Heart left ventricle (tissue), 13 donors: ENCODE data around the gene MICAL3.

Source experiments
- POLR2A ChIP-seq, 2 donors: fragments of 450-650 bp; IDR thresholded peaks; one replicate each; pipeline ENCODE4 v1.6.1; 2017; ENCODE audit warnings: antibody characterized with exemption in 2 of 2, mild to moderate bottlenecking in 2 of 2, moderate library complexity in 2 of 2
- TF ChIP-seq, protein P1 (sequence below), 12 donors: fragments of 200-600 bp; sonication (generic) in 4 of 12; IDR thresholded peaks; one replicate each; pipeline versions ENCODE4 v1.5.0 to v1.8.0; 2018 to 2022; ENCODE audit warnings: antibody characterized with exemption in 12 of 12, mild to moderate bottlenecking in 5 of 12
- donor health status: ischemic (EF 13 %, LVEDD 7.1; RV severe dilation, severe dysfunction).
- donor health status: DM: no; HTN: yes; CAD: no.
- donor health status: DM: no; HTN: no; CAD: no.
- donor health status: ischemic (EF 25% LVEDD 6.9; RV normal size, moderate dysfunction).
- donor health status: ischemic (EF 25% LVEDD 5.7; RV mildly dilated, moderate dysfunction).
- donor health status: ischemic (EF 35%, LVEDD 5.7; RV mildly dilated, moderate dysfunction).
- donor health status: nonischemic (EF 11% LVEDD 7.7; RV severe dilation, severe dysfunction).
- donor health status: DM: yes; HTN: yes; CAD: no.
- donor health status: PGD.
- donor health status: ischemic (EF 29% LVEDD 5.4; RV normal size, mild dysfunction).
- donor health status: nonischemic (EF 23%, LVEDD 6.1; RV moderate dilation, normal function).

- TF ChIP-seq, protein P1, sequence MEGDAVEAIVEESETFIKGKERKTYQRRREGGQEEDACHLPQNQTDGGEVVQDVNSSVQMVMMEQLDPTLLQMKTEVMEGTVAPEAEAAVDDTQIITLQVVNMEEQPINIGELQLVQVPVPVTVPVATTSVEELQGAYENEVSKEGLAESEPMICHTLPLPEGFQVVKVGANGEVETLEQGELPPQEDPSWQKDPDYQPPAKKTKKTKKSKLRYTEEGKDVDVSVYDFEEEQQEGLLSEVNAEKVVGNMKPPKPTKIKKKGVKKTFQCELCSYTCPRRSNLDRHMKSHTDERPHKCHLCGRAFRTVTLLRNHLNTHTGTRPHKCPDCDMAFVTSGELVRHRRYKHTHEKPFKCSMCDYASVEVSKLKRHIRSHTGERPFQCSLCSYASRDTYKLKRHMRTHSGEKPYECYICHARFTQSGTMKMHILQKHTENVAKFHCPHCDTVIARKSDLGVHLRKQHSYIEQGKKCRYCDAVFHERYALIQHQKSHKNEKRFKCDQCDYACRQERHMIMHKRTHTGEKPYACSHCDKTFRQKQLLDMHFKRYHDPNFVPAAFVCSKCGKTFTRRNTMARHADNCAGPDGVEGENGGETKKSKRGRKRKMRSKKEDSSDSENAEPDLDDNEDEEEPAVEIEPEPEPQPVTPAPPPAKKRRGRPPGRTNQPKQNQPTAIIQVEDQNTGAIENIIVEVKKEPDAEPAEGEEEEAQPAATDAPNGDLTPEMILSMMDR (IDR thresholded peaks at IDR 0.05): no peak
- no peak for TF ChIP-seq POLR2A (IDR thresholded peaks at IDR 0.05)
These were observed 1.5 kb downstream of the MICAL3 start for GRCh38 chr22:18022876-18023275.
